SJSA1 (cell line): ENCODE measurements around the gene CEP112. TPM values are rescaled to one million over a fixed set of nuclear protein-coding genes. Genes with fewer than 3 reads are reported as not detected.

Source experiments
- DNase-seq, 2 experiments: peaks; one replicate each; pipeline ENCODE4 v3.0.0-alpha.2; 2015 to 2020; ENCODE audit warnings: low spot score in 2 of 2, low read depth in 1 of 2
- H3K27ac ChIP-seq: fragments of 250-450 bp; sonication (Bioruptor Pico); 2 replicates; pipeline ENCODE4 v1.5.1; 2020; ENCODE audit warnings: mild to moderate bottlenecking, moderate library complexity
- H3K27me3 ChIP-seq: fragments of 250-450 bp; sonication (Bioruptor Pico); replicated peaks from 2 replicates; pipeline ENCODE4 v1.5.1; 2020; ENCODE audit warnings: mild to moderate bottlenecking, moderate library complexity
- H3K36me3 ChIP-seq: fragments of 250-450 bp; sonication (Bioruptor Pico); 2 replicates; pipeline ENCODE4 v1.5.1; 2020; ENCODE audit warnings: mild to moderate bottlenecking
- H3K4me1 ChIP-seq: fragments of 250-450 bp; sonication (Bioruptor Pico); replicated peaks from 2 replicates; pipeline ENCODE4 v1.6.1; 2021; ENCODE audit warnings: mild to moderate bottlenecking
- H3K4me3 ChIP-seq: fragments of 250-450 bp; sonication (Bioruptor Pico); 2 replicates; pipeline ENCODE4 v1.5.1; 2020; ENCODE audit warnings: mild to moderate bottlenecking
- H3K9me3 ChIP-seq: fragments of 250-450 bp; sonication (Bioruptor Pico); replicated peaks from 2 replicates; pipeline ENCODE4 v1.5.1; 2020; ENCODE audit warnings: mild to moderate bottlenecking
- total RNA-seq: library from RNA; depleted of rRNA; stranded (reverse); fragments of >200 nt; shearing (Covaris generic); gene quantifications from 2 replicates; pipeline ENCODE4 v1.2.3, GENCODE V29; 2014

Gene CEP112
- total RNA-seq, 1 experiment from 2014 or later: 9.6 TPM

DNA sequence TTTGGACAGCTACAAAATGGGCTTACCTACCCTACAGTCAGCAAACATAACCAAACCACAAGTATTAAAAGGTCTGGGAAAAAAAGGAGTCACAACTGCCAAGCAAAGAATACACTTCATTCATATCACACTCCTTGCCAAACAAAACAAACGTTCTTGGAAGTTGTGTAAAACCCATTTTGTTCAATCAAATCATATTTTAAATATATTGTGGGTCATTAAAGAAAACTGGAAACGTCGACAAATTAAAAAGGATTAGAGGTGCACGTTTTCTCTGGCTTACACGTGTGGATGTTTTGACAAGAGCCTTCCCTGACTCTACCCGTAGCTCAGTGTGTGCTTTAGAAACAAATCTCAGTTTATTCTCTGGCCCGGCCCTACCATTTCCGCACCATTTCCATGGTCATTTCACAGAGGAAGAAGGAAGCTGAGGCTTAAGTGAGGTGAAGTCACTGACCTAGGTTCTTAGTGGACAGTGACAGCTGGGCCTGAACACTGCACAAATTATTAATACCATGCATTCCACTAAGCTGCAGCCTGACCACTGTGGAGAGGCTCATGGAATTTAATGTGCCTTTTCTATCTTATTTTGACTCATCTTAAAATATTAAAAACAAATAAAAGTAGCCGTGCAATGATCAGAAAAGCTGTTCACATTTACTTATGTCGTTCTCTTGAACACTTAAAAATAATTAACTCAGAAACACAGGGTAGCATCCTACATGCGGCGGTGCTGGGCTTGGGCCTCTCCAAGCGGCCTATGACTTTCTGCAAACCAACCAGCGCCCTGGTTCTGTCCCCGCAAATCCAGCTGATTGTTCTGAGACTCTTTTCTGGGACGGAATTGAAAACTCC lies 968 bp downstream of the CEP112 start:
- Histone ChIP-seq H3K27me3 (no peaks in the 10 kb centered on the region), H3K27ac (peak overlapping the region; percentile 53), H3K36me3 (peaks cover 7% of the 10 kb centered on the region), H3K4me1 (peaks cover 11% of the 10 kb centered on the region), H3K4me3 (peak overlapping the region; percentile 64), H3K9me3 (no peaks in the 10 kb centered on the region)
- DNase-seq: peak in 1 of 2 experiments; percentile 54

DNA sequence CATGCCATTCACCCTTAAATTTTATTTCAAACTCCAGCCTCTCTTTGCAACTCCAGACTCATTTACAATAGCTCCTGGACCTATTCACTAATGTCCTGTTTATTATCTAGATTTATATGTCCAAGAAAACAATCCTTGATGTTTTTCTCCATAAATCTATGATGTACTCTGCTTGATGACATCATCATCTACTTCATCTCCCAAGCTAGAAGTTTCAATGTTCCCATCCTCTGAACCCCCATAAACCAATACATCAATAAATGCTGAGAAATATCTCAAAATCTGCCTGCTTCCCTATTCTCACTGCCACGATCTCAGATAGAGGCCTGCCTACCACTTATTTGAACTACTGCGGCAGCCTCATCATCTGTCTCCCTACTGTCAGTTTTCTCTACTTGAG lies 4.2 kb downstream of the CEP112 start:
- Histone ChIP-seq H3K9me3 (no peaks in the 10 kb centered on the region), H3K4me3 (no peak overlapping the region), H3K27me3 (no peaks in the 10 kb centered on the region), H3K36me3 (peaks cover 9% of the 10 kb centered on the region), H3K4me1 (peaks cover 11% of the 10 kb centered on the region), H3K27ac (no peak overlapping the region)
- no peak for DNase-seq

DNA sequence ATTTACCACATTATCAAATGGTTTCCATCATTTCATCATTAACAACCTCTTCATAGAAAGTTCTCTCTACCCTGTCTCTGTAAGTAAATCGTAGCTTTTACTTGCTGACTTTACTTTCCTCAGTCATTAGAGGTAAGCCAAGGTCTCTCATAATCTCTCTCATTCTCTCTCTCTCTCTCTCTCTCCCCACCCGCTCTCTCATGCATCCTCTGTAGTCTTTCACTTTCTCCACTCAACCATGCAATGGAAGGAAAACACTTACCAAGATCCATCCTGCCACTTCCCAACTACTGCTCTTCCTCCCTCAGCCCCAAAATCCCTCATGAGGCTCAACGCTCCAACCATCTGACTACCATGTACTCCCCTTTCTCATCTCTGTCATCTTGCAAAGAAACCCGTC lies 6.1 kb downstream of the CEP112 start:
- Histone ChIP-seq H3K36me3 (peaks cover 26% of the 10 kb centered on the region), H3K27me3 (no peaks in the 10 kb centered on the region), H3K9me3 (no peaks in the 10 kb centered on the region), H3K27ac (no peak overlapping the region), H3K4me1 (peaks cover 7% of the 10 kb centered on the region), H3K4me3 (no peak overlapping the region)
- DNase-seq: no peak

DNA sequence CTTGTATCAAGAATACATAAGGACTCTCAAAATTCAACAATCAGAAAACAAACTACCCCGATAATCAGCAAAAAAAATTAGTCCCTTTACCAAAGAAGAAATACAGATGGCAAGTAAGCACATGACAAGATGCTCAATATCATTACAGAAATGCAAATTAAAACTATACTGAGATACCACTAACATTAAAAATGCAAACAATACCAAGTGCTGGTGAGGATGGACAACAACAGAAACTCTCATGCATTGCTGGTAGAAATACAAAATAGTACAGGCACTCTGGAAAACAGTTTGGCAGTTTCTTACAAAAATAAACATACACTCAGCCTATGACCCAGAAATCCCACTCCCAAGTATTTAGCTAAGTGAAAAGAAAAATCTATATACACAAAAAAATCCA lies 7.5 kb downstream of the CEP112 start:
- Histone ChIP-seq H3K27me3 (no peaks in the 10 kb centered on the region), H3K9me3 (no peaks in the 10 kb centered on the region), H3K27ac (no peak overlapping the region), H3K4me1 (no peaks in the 10 kb centered on the region), H3K4me3 (no peak overlapping the region), H3K36me3 (peaks cover 32% of the 10 kb centered on the region)
- no peak for DNase-seq

DNA sequence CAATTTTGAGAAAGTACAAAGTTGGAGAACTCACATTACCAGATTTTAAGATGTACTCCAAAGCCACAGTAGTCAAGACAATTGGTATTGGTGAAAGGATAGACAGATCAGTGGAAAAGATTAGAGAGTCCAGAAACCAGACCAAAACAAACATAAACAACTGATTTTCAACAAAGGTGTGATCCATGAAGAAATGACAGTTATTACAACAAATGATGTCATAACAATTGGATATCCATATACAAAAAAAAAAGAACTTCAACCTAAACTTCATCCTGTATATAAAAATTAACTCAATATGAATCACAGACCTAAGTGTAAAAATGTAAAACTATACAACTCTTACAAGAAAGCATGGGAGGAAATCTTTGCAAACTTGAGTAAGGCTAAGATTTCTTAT lies 8.4 kb downstream of the CEP112 start:
- DNase-seq: no peak
- no peak overlapping the region for H3K4me3 ChIP-seq
- H3K27me3 ChIP-seq: no peaks in the 10 kb centered on the region
- H3K9me3 ChIP-seq: no peaks in the 10 kb centered on the region
- no peaks in the 10 kb centered on the region for H3K4me1 ChIP-seq
- H3K36me3 ChIP-seq: peaks cover 25% of the 10 kb centered on the region
- no peak overlapping the region for H3K27ac ChIP-seq

DNA sequence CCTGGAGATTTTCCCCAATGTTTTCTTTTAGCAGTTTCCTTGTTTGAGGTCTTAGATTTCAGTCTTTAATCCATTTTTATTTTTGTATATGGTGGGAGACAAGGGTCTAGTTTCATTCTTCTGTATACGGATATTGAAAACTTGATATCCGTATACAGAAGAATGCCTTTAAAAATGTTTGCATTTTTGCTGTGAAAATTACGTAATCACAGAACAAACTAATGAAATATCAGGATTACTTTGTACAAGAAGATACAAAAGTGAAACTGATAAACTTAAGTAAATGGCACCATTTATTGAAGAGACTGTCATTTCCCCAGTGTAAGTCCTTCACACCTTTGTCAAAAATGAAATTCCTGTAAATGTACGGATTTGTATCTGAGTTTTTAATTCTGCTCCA lies 13.3 kb downstream of the CEP112 start:
- H3K9me3 ChIP-seq: no peaks in the 10 kb centered on the region
- no peak for DNase-seq
- no peaks in the 10 kb centered on the region for H3K4me1 ChIP-seq
- H3K4me3 ChIP-seq: no peak overlapping the region
- H3K27me3 ChIP-seq: no peaks in the 10 kb centered on the region
- no peak overlapping the region for H3K27ac ChIP-seq
- H3K36me3 ChIP-seq: peaks cover 44% of the 10 kb centered on the region

DNA sequence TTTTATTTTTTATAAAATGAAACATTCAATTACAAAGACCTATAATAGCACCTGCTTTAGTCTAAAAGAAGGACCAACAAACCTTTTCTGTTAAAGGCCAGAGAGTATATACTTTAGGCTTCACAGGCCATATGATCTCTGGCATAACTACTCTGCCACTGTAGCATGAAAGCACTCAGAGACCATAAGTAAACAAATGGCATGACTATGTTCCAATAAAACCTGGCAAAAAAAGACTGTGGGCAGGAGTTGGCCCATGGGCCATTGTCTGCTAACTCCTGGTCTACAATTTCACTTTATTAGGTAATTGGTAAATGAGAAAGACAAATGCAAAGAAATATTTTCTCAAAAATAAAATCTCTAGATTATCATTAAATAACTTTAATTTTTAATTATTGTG lies 14.9 kb downstream of the CEP112 start:
- Histone ChIP-seq H3K27me3 (no peaks in the 10 kb centered on the region), H3K36me3 (peaks cover 36% of the 10 kb centered on the region), H3K4me3 (no peak overlapping the region), H3K9me3 (no peaks in the 10 kb centered on the region), H3K4me1 (no peaks in the 10 kb centered on the region), H3K27ac (no peak overlapping the region)
- no peak for DNase-seq

DNA sequence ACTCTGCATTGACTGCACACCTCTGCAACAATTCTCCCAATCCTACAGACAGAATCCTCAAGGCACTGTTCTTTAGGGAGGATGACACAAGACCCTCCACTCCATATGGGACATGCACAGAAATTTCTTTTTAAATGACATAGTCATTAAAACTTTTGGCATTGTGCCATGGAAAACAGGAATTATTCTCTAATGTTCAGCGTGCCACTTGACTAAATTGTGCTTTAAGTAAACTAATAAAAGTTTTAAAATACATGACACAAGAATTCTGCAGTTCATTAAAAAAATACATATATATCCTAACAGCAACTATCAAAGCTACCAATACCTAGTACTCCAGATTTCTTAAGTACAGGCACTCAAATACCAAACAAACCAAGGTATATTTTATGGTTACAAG lies 16.0 kb downstream of the CEP112 start:
- Histone ChIP-seq H3K36me3 (peaks cover 26% of the 10 kb centered on the region), H3K27ac (no peak overlapping the region), H3K9me3 (no peaks in the 10 kb centered on the region), H3K27me3 (no peaks in the 10 kb centered on the region), H3K4me1 (no peaks in the 10 kb centered on the region), H3K4me3 (no peak overlapping the region)
- DNase-seq: no peak

DNA sequence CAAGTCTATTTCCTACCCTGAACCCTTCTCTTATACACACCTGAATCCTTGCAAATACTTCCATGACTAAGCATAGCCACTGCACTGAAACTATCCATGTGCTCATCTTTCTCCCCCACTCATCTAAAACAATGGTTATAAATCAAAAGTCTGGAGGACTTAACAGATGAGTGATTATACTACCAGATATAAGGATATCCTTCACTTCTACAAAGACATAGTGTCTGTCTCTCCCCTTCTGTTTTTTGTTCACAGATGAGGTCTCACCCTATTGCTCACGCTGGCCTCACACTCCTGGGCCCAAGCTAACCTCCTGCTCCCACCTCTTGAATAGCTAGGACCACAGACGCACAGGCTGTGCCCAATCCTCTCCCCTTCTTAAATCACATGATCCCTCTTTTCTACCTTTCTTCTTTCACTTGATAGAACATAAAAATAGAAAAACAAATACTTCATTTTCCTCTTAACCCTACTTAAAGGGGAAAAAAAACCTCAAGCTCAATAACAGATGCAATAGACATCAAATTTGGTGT lies 19.2 kb downstream of the CEP112 start:
- H3K4me1 ChIP-seq: no peaks in the 10 kb centered on the region
- peaks cover 24% of the 10 kb centered on the region for H3K36me3 ChIP-seq
- DNase-seq: no peak
- H3K27ac ChIP-seq: no peak overlapping the region
- no peaks in the 10 kb centered on the region for H3K27me3 ChIP-seq
- no peaks in the 10 kb centered on the region for H3K9me3 ChIP-seq
- H3K4me3 ChIP-seq: no peak overlapping the region

DNA sequence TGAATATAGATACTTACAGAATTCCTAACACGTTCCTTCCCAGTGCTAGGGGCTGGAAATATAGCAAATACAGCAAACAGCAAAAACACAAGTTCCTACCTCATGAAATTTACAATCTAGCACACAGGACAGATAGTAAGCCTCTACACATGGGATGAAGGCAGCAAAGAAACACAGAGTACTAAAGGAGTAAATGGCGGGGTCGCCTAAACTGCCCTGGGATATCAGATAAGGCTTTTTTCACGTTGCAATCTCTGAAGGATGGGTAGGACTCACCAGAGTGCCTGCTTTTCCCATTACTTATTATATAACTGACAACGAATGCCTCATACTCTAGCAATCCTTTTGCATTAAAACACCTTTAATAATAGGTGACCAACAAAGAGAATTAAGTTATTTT lies 19.8 kb downstream of the CEP112 start:
- H3K9me3 ChIP-seq: no peaks in the 10 kb centered on the region
- H3K27ac ChIP-seq: no peak overlapping the region
- H3K27me3 ChIP-seq: no peaks in the 10 kb centered on the region
- no peak overlapping the region for H3K4me3 ChIP-seq
- no peak for DNase-seq
- H3K4me1 ChIP-seq: no peaks in the 10 kb centered on the region
- H3K36me3 ChIP-seq: peaks cover 23% of the 10 kb centered on the region

DNA sequence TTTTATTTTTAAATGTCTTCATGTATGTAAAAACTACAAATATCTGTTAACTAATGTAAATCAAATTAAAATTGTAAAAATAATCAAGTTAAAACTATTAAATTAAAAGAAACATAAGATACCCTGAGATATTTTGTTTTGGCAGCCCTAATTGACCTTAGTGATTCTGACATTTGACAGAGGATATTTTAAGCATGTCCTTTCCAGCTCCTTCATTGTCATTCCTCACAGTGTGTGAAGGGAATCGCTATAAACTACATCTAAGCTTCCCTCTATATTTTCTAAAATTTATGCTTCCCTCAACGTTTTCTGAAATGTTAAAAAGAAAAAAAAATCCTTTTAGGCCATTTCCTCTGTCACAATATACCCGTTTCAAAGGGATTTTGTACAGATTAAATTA lies 20.2 kb downstream of the CEP112 start:
- Histone ChIP-seq H3K27ac (no peak overlapping the region), H3K4me1 (no peaks in the 10 kb centered on the region), H3K9me3 (no peaks in the 10 kb centered on the region), H3K36me3 (peaks cover 23% of the 10 kb centered on the region), H3K27me3 (no peaks in the 10 kb centered on the region), H3K4me3 (no peak overlapping the region)
- DNase-seq: no peak

DNA sequence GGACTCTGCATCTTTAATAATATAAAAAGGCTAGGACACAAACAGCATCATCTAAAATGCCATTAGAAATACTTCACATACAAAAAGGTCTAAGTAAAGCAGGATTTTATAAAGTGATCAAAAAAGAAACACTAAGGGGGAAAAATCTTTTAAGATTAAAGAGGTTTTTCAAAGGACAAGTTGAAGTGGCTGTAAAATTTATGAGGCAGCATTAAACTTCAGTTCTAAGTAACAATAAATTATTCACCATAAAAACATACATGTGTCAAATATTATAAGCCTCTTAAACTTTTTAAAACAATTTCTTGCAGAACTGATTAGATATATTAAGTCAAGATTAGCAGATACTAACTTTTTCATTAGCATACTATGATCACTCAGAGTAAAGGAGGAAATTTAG lies 20.8 kb downstream of the CEP112 start:
- Histone ChIP-seq H3K27ac (no peak overlapping the region), H3K36me3 (peaks cover 22% of the 10 kb centered on the region), H3K4me3 (no peak overlapping the region), H3K27me3 (no peaks in the 10 kb centered on the region), H3K4me1 (no peaks in the 10 kb centered on the region), H3K9me3 (no peaks in the 10 kb centered on the region)
- DNase-seq: no peak

DNA sequence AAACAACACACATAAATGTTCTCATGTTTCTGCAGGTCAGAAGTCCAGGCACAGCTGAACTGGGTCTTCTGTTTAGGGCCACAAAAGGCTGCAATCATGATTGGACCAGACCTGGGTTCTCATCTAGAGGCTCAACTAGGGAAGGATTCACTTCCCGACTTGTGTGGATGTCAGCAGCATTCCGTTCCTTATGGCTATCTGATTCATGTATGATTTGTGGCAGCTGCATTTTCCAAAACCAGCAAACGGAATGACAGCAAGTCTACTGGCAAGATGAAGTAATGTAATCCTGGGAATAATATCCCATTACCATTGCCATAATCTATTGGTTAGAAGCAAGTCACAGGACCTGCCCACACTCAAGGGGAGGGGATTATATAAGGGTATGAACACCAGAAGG lies 22.1 kb downstream of the CEP112 start:
- DNase-seq: no peak
- Histone ChIP-seq H3K4me1 (no peaks in the 10 kb centered on the region), H3K27ac (no peak overlapping the region), H3K4me3 (no peak overlapping the region), H3K36me3 (peaks cover 12% of the 10 kb centered on the region), H3K27me3 (no peaks in the 10 kb centered on the region), H3K9me3 (no peaks in the 10 kb centered on the region)

DNA sequence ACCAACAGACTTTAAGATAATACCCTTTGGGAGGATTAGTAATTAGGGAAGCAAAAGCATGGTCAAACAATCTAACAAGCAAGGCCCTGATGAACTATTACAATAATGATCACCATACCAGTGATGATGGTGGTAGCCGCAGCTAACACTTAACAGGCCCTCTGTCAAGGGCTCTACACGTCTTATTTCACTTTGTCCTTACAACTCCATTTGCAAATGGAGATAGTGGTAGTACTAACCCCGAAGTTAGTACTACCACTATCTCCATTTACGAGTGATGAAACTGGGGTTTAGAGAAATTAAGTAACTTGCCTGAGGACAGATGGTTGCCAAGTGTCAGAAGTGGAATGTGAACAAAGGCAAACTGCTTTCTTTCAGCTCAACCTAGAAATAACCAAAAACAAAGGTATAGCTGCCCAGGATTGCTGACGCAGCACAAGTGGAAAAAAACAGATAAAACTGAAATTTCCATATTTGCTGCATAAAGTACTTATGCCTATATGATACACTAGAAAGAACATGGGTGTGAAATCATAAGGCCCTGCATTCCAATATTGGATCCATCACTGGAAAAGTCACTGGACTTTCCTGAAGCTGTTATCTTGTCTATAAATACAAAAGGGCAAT lies 24.6 kb downstream of the CEP112 start:
- DNase-seq: no peak
- H3K4me1 ChIP-seq: no peaks in the 10 kb centered on the region
- H3K27me3 ChIP-seq: no peaks in the 10 kb centered on the region

More for the DNA sequence above, 24.6 kb downstream of the CEP112 start:
- Histone ChIP-seq H3K27ac (no peak overlapping the region), H3K36me3 (peaks cover 8% of the 10 kb centered on the region), H3K9me3 (no peaks in the 10 kb centered on the region), H3K4me3 (no peak overlapping the region)
